PC-3 (cell line): Measurements from ENCODE around the gene RHOBTB1. TPM values are rescaled to one million over a fixed set of nuclear protein-coding genes. Genes with fewer than 3 reads are reported as not detected.

Experiments
- ATAC-seq: fragments of 200-7000 bp; cut with Tn5 transposase; 2 replicates; pipeline ENCODE4 v1.9.1; 2020; ENCODE audit warnings: mild to moderate bottlenecking, moderate library complexity
- BruUV-seq: library from RNA; stranded (reverse); fragments of 400-500 nt; replicated peaks from 2 replicates; lab custom pipeline; 2021; lab: Mats Ljungman, UMichigan
- CTCF ChIA-PET: fragments of 300-600 bp; sonication (Branson Sonifier 250); formaldehyde crosslinking; loops from one replicate; lab custom pipeline; 2022; ENCODE audit warnings: antibody characterized with exemption; lab: Charles Lee
- POLR2A ChIA-PET: fragments of 300-600 bp; sonication (Branson Sonifier 250); formaldehyde crosslinking; loops from one replicate; lab custom pipeline; 2022; ENCODE audit warnings: antibody characterized with exemption; ENCODE audit not compliant: unreplicated experiment; lab: Charles Lee
- DNase-seq: peaks from one replicate; pipeline ENCODE4 v3.0.0-alpha.2; 2015
- H2AFZ ChIP-seq: fragments of 300-600 bp; sonication (generic); 2 replicates; pipeline ENCODE4 v1.6.0; 2016; ENCODE audit warnings: antibody characterized with exemption, low read length
- H3F3A ChIP-seq: fragments of 300-600 bp; sonication (generic); one replicate; pipeline ENCODE4 v1.6.0; 2017; ENCODE audit warnings: antibody characterized with exemption, low read length, control low read depth, mild to moderate bottlenecking; ENCODE audit not compliant: unreplicated experiment
- H3K27ac ChIP-seq: fragments of 300-600 bp; sonication (generic); 2 replicates; pipeline ENCODE4 v1.5.1; 2016; ENCODE audit warnings: mild to moderate bottlenecking, low read length
- H3K27me3 ChIP-seq: fragments of 300-600 bp; sonication (generic); 2 replicates; pipeline ENCODE4 v1.6.1; 2016; ENCODE audit warnings: low read length, mixed read lengths
- H3K36me3 ChIP-seq: fragments of 300-600 bp; sonication (generic); 2 replicates; pipeline ENCODE4 v1.6.1; 2016; ENCODE audit warnings: low read depth, mixed run types, low read length, mixed read lengths
- H3K4me1 ChIP-seq: fragments of 300-600 bp; sonication (generic); 2 replicates; pipeline ENCODE4 v1.5.1; 2016; ENCODE audit warnings: low read length; ENCODE audit not compliant: insufficient read depth
- H3K4me2 ChIP-seq: fragments of 300-600 bp; sonication (generic); 2 replicates; pipeline ENCODE4 v1.6.0; 2016; ENCODE audit warnings: low read length
- H3K4me3 ChIP-seq: fragments of 300-600 bp; sonication (generic); 2 replicates; pipeline ENCODE4 v1.5.1; 2016; ENCODE audit warnings: mild to moderate bottlenecking, low read length, mixed read lengths
- H3K79me2 ChIP-seq: fragments of 300-600 bp; sonication (generic); 2 replicates; pipeline ENCODE4 v1.6.1; 2017; ENCODE audit warnings: low read length, mixed read lengths
- H3K9ac ChIP-seq: fragments of 300-600 bp; sonication (generic); 2 replicates; pipeline ENCODE4 v1.6.0; 2016; ENCODE audit warnings: mild to moderate bottlenecking, low read length
- H3K9me2 ChIP-seq: fragments of 300-600 bp; sonication (generic); replicated peaks from 2 replicates; pipeline ENCODE4 v1.6.1; 2016; ENCODE audit warnings: mixed run types, low read length, mixed read lengths
- H3K9me3 ChIP-seq: fragments of 300-600 bp; sonication (generic); 2 replicates; pipeline ENCODE4 v1.6.1; 2016; ENCODE audit warnings: low read length, mixed read lengths
- H4K20me1 ChIP-seq: fragments of 300-600 bp; sonication (generic); 2 replicates; pipeline ENCODE4 v1.6.1; 2016; ENCODE audit warnings: low read length, mixed read lengths
- EZH2 ChIP-seq: fragments of 300-600 bp; sonication (generic); IDR thresholded peaks from one replicate; pipeline ENCODE4 v1.6.1; 2017; ENCODE audit warnings: antibody characterized with exemption, mild to moderate bottlenecking, low read length; ENCODE audit not compliant: unreplicated experiment
- EZH2phosphoT487 ChIP-seq: fragments of 300-600 bp; sonication (generic); IDR thresholded peaks from 2 replicates; pipeline ENCODE4 v1.6.1; 2018; ENCODE audit warnings: mild to moderate bottlenecking, antibody characterized with exemption, low read length, borderline replicate concordance
- intact Hi-C: fragments of 100-400 bp; cut with micrococcal nuclease; formaldehyde crosslinking; loops from 2 replicates; pipeline ENCODE4 v1.9.0; 2023
- total RNA-seq: library from RNA; depleted of rRNA; stranded (reverse); fragments of >200 nt; gene quantifications from 2 replicates; pipeline ENCODE4 v1.2.3, GENCODE V29; 2014
- TF ChIP-seq, protein P1 (sequence below): fragments of 300-600 bp; sonication (generic); conservative IDR thresholded peaks from 2 replicates; pipeline ENCODE4 v1.5.1; 2017; ENCODE audit warnings: antibody characterized with exemption, low read depth, mild to moderate bottlenecking, low read length

Gene RHOBTB1
- total RNA-seq, 1 experiment from 2014 or later, result 6.7 TPM

- Histone ChIP-seq H3K9ac (no peak overlapping the region), H4K20me1 (no peaks in the 10 kb centered on the region), H3K36me3 (no peaks in the 10 kb centered on the region), H3K4me3 (no peak overlapping the region), H3K4me2 (no peak overlapping the region), H2AFZ (no peak overlapping the region), H3K27me3 (no peaks in the 10 kb centered on the region), H3K79me2 (no peaks in the 10 kb centered on the region), H3K9me2 (no peaks in the 10 kb centered on the region), H3K9me3 (no peaks in the 10 kb centered on the region), H3F3A (no peaks in the 10 kb centered on the region), H3K27ac (no peak overlapping the region), H3K4me1 (peaks cover 26% of the 10 kb centered on the region)
- ATAC-seq (no peak), DNase-seq (no peak)
- ChIA-PET POLR2A (no interaction called here), CTCF (interaction anchor here (0.6 kb wide), 1 partner anchor 312 kb away, joined by 3 read pairs; no protein-coding TSS in a partner anchor)
- no TSS peak for BruUV-seq
- TF ChIP-seq EZH2 (no peak), EZH2phosphoT487 (no peak)
- TF ChIP-seq, protein P1, sequence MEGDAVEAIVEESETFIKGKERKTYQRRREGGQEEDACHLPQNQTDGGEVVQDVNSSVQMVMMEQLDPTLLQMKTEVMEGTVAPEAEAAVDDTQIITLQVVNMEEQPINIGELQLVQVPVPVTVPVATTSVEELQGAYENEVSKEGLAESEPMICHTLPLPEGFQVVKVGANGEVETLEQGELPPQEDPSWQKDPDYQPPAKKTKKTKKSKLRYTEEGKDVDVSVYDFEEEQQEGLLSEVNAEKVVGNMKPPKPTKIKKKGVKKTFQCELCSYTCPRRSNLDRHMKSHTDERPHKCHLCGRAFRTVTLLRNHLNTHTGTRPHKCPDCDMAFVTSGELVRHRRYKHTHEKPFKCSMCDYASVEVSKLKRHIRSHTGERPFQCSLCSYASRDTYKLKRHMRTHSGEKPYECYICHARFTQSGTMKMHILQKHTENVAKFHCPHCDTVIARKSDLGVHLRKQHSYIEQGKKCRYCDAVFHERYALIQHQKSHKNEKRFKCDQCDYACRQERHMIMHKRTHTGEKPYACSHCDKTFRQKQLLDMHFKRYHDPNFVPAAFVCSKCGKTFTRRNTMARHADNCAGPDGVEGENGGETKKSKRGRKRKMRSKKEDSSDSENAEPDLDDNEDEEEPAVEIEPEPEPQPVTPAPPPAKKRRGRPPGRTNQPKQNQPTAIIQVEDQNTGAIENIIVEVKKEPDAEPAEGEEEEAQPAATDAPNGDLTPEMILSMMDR, result no peak
- intact Hi-C loops, result no loop called here
Measured at GRCh38 chr10:60940446-60940845, 3.5 kb downstream of the RHOBTB1 start.

- Histone ChIP-seq H3K4me3 (no peak overlapping the region), H3F3A (no peaks in the 10 kb centered on the region), H3K79me2 (no peaks in the 10 kb centered on the region), H3K36me3 (no peaks in the 10 kb centered on the region), H2AFZ (no peak overlapping the region), H3K27me3 (no peaks in the 10 kb centered on the region), H4K20me1 (no peaks in the 10 kb centered on the region), H3K27ac (no peak overlapping the region), H3K4me2 (no peak overlapping the region), H3K9me3 (no peaks in the 10 kb centered on the region), H3K4me1 (peaks cover 17% of the 10 kb centered on the region), H3K9ac (no peak overlapping the region), H3K9me2 (no peaks in the 10 kb centered on the region)
- BruUV-seq, result no TSS peak
- intact Hi-C loops, result no loop called here
- DNase-seq, result peak; percentile 64
- CTCF ChIA-PET, result interaction anchor here (0.9 kb wide), 1 partner anchor 25 kb away, joined by 3 read pairs; no protein-coding TSS in a partner anchor
- peak; percentile 9; the same call in 1 of the 2 replicates for ATAC-seq
- POLR2A ChIA-PET, result no interaction called here
- TF ChIP-seq EZH2phosphoT487, result no peak
- no peak for TF ChIP-seq EZH2
- TF ChIP-seq, protein P1, result no peak
Measured at GRCh38 chr10:60937784-60938654, 6.0 kb downstream of the RHOBTB1 start.

- ATAC-seq (no peak), DNase-seq (no peak)
- no TSS peak for BruUV-seq
- H3K27me3 ChIP-seq, result no peaks in the 10 kb centered on the region
- POLR2A ChIA-PET, result interaction anchor here (0.6 kb wide), 1 partner anchor 28 kb away, joined by 3 read pairs; no protein-coding TSS in a partner anchor
- H3F3A ChIP-seq, result no peaks in the 10 kb centered on the region
- peaks cover 8% of the 10 kb centered on the region for H3K4me1 ChIP-seq
- no peaks in the 10 kb centered on the region for H3K9me3 ChIP-seq
- H3K27ac ChIP-seq, result no peak overlapping the region
- no peaks in the 10 kb centered on the region for H4K20me1 ChIP-seq
- no peak overlapping the region for H3K4me3 ChIP-seq
- H3K79me2 ChIP-seq, result no peaks in the 10 kb centered on the region
- no peak overlapping the region for H3K4me2 ChIP-seq
- TF ChIP-seq, protein P1, result no peak
- no peak for TF ChIP-seq EZH2phosphoT487
- no peak for TF ChIP-seq EZH2
- H2AFZ ChIP-seq, result no peak overlapping the region
- H3K9ac ChIP-seq, result no peak overlapping the region
- CTCF ChIA-PET, result no interaction called here
- no peaks in the 10 kb centered on the region for H3K36me3 ChIP-seq
- no peaks in the 10 kb centered on the region for H3K9me2 ChIP-seq
- intact Hi-C loops, result no loop called here
Measured at GRCh38 chr10:60937022-60937421, 7.0 kb downstream of the RHOBTB1 start.
